Measurements from ENCODE around the gene C11orf91.
"Not testable (repeated sequence)": the region's sequence is repeated elsewhere in the genome, so short reads cannot be mapped to it uniquely, and the experiment has no call there.

Gene C11orf91, protein sequence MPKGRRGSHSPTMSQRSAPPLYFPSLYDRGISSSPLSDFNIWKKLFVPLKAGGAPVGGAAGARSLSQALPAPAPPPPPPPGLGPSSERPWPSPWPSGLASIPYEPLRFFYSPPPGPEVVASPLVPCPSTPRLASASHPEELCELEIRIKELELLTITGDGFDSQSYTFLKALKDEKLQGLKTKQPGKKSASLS

DNA sequence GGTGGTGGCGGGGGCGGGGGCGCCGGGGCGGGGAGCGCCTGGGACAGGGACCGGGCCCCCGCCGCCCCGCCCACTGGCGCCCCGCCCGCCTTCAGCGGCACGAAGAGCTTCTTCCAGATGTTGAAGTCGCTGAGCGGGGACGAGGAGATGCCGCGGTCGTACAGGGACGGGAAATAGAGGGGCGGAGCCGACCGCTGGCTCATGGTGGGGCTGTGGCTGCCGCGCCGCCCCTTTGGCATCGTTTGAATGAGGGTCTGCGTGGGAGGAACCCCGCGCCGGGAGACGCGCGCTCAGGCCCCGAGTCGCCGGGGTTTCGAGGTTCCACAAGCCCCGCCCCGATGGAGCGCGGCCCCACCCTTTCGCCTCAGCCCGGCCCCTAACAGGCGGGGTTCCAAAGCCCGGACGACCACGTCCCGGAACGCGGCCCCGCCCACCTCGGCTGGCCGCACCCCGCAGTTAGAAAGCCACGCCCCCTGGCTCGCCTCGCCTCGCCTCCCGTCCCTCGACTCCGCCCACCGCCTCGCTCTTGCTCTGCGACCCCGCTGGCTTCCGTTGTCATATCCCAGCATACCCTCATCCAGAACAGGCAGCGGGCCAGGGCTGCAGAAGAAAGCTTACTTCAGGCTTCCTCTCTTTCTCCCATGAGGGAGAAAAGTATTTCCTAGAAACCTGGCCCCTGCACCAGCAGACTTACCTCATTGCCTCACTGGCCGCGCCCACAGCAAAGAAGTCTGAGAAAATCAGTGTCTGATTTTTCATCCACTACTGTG lies at the start of gene C11orf91:
C11orf91 (minus strand) TSS at position 325 of the 770 bp plus-strand sequence; CDS start at position 239, 86 bp downstream.
- DNase-seq: peak; percentile 96

DNA sequence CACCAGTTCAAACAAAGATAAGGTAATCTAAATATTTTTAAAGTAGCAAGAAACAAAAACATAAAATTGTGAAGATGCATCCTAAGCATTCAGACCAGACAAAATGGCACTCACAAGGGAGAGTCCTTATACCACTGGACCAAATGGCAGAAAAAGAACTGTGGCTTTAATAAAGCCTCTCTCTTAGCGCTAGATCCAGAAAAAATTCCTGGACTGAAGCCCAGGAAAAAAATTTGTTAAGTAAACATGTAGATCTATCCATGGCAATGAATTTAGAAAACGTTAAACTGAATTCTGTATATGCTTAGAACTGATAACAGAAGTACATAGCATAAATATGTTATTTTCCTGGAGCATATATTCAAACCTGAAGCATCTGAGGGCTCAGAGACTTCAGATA lies 47.4 kb upstream of the C11orf91 start:
- no peak for DNase-seq

DNA sequence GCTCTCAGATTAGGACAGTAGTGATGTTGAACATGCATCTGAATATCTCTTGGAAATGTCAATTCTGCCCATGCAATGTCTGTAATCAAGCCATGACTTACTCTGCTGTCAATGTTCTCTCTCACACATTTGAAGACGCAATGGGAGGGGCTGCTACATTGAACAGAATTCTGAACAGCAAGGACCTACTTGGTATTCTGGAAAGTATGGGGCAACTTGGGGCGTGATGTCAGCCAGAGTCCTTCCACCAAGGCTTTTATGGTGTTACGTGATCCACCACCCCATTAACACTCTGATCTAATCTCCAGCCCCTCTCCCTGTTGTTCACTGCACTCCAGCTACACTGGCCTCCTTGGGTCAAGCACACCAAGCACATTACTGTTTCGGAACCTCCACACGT lies 42.7 kb upstream of the C11orf91 start:
- DNase-seq: no peak

DNA sequence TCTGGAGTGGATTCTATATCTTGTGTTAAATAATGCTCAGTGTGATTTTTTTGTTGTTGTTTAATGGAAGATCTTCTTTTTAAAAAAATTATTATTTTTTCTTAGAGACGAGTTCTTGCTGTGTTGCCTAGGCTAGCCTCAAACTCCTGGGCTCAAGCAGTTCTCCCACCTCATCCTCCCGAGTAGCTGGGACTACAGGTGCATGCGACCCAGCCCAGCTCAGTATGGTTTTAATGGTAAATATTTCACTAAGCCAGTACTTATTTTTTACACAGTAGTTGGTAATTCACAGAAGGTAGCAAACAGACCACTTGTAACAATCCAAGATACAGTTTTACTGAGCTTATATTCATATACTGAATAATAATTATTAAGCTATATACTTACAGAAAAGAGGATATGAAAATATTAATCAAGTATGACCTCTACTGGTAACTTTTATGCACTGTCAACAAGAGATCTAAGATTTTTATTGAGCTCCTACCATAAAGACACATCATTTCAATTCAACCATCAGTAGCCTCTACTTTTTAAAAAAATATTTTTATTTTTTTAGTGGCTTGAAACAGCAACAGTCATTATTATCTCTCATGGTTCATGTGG lies 41.7 kb upstream of the C11orf91 start:
- DNase-seq: no peak

DNA sequence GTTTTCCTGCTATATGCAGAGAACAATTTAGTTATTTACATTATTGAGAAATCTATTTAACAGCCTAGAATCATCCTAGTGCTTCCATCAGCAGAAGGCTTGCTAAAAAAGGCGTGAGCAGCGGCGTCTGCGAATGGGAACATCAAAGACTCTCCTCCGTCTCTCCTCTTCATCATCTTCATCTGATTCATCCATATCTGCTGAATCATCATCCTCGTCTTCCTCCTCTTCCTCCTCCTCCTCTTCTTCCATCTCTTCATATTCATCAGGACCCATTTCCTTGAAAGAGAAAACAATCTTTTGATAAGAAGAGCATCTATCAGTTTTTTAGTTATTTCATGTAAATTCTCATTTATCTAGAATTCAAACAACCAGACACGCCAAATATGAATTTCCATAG lies 41.2 kb upstream of the C11orf91 start:
- DNase-seq: no peak

DNA sequence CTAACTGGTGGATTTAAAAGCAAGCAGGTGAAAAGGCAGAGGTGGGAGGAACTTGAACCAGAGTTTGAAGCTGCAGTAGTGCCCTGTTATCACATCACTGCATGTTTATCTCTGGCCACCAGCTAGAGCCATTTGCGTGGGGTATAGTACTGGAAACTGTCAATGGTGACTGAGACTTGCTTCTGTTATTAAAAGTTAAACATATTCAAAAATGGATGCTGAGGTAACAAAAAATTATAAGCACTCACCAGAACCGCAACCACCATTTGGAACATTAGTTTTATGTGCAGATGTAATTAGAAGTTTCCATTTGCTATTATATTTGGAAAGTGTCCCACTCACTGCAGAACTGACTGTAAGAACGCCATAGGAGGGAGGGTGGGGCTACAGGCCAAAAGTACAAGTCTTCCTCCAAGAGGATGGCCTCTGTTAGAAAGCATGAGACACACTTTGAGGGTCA lies 36.8 kb upstream of the C11orf91 start:
- no peak for DNase-seq

DNA sequence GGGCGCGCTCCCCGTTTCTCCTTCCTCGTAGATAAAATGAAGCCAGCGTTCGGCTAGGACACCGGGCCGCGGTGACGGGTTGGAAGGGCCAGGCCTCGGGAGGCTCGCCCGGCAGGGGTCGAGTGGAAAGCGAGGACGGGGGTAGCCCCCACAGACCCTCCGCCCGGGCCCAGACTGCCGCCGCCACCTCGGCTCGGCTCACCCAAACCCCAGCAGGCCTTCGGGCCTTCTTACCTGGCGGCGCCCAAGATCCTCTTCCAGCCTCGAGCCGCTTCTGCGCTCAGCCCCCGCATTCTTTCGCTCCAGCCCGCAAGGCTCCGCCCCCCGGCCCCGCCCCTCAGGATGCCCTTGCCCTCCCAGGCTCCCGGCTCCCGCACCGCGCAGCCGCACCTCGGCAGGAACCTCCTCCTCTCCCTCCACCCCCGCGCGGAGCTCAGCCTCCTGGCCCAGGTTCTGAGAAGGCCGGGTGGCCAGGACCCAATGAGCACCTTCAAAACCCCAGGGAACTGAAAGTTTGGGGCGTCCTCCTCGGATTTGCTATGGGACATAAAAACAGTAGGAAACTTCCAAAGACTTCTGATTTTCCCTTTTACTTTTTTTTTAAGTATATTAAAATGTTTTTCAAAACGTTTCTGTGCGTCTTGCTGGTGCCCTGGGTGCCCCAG lies 35.7 kb upstream of the C11orf91 start, which contains the start of gene CD59:
CD59 (minus strand) TSS at position 276 of the 665 bp plus-strand sequence. CDS start 13,978 bp downstream, outside the sequence.
- peak; percentile 94 for DNase-seq

DNA sequence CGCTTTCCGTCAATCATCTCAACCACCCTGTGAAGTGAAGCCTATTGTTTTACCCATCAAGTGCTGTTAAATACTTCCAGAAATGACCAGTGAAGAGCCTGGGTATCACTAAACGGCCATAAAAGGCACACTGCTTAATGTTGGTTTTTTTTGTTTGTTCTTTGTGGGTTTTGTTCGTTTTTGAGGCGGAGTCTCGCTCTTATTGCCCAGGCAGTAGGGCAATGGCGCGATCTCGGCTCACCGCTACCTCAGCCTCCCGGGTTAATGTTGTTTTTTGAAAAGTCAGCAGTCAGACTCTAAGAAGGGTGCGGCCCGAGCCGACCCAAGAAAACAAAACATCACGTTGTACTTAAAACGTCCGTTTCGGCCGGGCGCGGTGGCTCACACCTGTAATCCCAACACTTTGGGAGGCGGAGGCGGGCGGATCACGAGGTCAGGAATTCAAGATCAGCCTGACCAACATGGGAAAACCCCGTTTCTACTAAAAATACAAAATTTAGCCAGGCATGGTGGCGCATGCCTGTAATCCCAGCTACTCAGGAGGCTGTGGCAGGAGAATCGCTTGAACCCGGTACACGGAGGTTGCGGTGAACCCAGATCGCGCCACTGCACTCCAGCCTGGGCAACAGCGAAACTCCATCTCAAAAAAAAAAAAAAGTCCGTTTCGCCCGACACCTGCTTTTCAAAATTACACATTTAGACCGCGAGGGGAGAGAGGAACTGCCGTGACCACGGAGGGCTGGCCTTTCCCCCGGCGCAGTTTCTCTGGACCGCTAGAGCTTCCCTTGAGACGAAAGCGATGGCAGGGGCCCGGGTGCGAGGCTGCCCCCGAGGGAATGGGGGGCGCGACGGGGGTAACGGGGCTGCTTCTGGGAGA lies 34.9 kb upstream of the C11orf91 start:
- peak; percentile 56 for DNase-seq

DNA sequence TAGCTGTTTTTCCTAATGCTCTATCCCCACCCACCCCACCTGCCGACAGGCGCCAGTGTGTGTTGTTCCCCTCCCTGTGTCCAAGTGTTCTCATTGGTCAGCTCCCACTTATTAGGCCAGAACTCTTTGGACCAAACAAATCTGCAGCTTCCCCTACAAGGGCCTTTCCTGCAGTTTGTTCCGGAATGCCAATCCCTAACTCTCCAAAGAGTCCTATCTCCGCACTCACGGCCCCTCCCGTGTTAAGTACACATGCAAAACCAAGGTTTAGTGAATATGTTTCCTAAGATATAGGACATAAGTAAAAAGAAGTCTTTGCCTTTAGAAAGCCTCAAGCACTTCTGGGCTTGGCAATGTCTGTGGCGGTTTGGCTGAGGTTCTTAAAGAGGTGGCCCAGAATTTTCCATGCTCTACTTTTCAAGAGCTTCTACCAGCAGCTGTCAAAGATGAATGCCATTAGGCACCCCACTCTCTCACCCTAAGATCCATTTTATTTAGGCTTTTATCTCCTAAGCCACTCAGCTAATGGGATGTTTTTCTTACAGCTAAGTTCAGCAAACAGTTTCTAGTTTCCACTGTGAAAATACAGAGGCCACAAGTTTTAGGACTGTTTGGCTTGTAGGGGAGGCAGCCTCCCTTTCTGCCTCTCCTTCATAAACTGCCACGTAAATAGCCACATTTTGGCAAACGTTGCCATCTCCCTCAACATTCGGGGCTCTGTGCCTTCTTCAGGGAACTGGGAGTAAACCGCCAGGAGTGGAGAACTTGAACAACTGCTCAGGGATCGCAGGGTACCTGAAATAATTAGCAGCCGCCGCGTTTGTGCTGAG lies 34.0 kb upstream of the C11orf91 start:
- DNase-seq: no peak

DNA sequence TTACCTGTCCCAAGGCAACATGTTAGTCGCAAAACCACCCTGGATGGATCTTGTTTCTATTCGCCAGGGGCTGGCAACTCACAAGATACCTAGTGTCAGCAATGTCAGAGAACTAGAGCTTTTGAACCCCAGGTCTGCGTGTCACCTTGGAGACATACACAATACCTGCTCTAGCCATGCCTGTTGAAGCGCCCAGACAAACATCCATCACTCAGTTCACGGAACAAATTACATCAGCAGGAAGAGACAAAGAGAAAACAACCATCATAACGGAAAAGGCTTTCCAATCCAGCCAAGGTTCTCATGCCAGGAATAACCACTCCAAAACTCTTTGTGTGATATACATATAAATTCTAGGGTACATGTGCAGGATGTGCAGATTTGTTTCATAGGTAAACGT lies 33.4 kb upstream of the C11orf91 start:
- DNase-seq: no peak

DNA sequence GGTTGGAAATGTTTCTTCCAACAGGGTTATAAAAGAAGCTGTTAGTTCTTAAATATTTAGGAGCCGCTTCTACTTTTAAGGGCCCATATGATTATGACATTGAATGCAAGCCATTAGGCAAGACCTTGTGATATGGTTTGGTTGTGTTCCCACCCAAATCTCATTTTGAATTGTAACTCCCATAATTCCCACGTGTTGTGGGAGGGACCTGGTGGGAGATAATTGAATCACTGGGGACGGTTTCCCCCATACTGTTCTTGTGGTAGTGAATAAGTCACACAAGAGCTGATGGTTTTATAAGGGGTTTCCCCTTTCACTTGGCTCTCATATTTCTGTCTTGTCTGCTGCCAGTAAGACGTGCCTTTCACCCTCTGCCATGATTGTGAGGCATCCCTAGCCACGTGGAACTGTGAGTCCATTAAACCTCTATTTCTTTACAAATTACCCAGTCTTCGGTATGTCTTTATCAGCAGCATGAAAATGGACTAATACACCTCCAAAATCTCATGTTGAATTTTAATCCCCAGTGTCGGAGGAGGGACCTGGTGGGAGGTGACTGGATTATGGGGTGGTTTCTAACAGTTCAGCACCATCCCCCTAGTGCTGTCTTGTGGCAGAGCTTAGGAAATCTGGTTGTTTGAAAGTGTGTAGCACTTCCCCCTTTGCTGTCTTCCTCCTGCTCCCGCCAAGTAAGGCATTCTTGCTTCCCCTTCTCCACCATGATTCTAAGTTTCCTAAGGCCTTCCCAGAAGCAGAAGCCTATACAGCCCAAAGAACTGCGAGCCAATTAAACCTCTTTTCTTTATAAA lies 31.3 kb upstream of the C11orf91 start:
- DNase-seq: peak; percentile 57

DNA sequence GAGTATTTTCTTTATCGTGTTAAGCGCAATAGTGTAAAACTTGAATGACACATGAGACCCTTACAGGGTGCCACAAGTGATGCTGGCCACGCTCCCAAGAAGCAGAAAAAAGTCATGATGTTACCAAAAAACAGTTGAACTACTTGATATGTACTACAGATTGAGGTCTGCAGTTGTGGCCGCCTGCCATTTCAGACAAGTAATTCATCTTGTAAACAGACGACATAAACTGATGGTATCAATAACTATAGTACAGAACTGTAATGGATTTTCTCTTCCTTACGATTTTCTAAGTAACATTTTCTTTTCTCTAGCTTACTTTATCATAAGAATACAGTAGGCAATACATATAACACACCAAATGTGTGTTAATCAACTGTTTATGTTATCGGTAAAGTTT lies 30.1 kb upstream of the C11orf91 start:
- no peak for DNase-seq

DNA sequence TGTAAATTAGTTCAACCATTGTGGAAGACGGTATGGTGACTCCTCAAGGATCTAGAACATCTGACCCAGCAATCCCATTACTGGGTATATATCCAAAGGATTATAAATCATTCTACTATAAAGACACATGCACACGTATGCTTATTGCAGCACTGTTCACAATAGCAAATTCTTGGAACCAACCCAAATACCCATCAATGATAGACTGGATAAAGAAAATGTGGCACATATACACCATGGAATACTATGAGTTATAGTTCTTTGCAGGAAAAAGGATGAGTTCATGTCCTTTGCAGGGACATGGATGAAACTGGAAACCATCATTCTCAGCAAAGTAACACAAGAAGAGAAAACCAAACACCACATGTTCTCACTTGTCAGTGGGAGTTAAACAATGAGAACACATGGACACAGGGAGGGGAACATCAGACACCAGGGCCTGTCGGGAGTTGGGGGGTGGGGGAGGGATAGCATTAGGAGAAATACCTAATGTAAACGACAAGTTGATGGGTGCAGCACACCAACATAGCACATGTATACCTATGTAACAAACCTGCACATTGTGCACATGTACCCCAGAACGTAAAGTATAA lies 28.5 kb upstream of the C11orf91 start:
- DNase-seq: not testable (repeated sequence)

DNA sequence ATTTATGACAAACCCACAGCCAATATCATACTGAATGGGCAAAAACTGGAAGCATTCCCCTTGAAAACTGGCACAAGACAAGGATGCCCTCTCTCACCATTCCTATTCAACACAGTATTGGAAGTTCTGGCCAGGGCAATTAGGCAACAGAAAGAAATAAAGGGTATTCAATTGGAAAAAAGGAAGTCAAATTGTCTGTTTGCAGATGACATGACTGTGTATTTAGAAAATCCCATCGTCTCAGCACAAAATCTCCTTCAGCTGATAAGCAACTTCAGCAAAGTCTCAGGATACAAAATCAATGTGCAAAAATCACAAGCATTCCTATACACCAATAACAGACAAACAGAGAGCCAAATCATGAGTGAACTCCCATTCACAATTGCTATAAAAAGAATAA lies 26.9 kb upstream of the C11orf91 start:
- DNase-seq: not testable (repeated sequence)

DNA sequence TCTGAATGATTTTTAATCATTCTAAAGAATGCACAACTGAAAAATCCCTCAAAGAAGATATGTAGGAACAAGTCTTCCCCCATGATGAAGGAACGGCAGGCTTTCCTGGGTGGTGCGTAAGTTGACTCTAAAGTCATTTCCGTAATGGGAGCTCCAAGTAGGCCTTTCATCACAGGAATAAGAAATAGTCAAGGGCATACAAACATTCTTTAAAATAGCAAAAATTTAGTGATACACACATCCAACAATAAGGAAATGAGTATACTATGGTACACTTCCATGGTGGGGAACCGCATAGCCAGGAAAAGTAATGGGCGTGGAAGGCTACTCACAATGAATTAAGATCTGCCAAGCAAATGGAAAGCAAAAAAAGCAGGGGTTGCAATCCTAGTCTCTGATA lies 24.9 kb upstream of the C11orf91 start:
- no peak for DNase-seq

DNA sequence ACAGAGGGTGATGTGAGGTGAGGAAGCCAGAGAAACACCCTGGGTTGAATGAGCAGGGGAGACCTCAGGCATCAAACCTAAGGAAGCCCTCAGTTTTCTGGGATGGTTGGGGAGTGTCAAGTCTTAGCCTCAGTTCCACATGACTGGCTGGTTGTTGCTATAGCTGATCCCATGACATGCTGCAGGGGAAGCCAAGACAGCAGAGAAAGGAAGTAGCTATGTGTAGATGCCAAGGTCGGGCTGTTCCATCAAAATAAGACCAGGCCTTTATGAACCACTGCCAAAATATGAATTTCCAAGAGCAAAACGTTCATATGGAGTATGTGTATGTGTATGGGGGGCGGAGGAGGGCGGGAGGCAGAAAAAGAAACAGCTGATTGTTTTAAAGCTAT lies 24.0 kb upstream of the C11orf91 start:
- no peak for DNase-seq

DNA sequence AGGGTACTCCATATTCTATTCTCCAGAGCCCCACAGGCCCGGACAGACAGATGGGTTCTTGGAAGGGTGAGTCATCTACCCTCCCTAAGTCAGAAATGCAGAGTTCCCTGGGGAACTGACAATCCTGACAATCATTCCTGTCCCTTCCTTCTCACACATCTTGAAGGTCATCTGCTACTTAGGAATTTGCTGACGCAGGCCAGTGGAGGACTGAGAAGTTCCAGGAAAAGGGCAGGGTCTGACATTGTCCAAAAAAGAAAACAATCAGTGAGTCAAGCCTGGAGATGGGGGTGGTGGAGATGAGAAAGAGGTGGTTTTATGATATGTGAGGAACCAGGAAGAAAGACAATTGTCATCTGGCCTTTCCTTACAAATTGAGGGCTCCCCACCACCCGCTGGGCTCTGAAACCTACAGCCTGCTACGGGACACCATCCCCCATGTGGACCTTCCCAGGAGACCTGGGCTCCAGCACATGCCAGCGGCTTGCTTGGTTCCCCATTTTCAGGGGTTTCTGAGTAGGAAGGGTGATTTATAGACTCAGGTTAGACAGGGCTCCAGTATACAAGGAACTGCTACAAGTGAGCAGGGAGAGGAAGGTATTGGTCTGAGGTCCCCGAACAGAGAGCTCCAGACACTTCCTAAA lies 22.7 kb upstream of the C11orf91 start:
- DNase-seq: peak; percentile 21

DNA sequence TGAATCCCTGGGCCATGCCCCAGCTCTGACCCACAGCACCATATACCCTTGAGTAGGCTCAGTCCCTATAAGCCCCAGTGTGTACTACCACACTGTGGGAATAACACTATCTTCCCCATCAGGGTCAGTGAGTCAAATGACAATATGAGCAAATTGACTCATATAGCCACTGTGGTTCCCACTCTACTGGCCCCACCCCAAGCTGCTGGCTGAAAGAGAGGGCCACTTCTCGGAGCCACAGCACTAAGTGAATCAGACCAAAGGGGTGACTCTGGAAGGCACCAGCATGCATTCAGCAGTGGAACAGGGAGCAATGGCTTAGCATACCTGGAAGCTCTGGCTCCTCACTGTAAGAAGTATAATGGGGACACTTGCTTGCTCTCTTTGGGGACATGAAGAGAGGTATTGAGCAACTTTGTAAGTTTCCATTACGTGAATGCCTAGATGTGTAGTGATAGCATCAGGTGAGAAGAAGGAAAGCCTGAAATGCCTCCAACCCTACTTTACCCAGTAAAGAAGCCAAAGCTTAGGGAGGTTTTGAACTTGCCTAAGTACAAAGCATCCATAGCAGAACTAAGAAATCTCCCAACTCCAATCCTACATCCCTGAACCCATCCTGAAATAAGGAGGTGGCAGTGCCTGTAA lies 22.1 kb upstream of the C11orf91 start:
- peak; percentile 80 for DNase-seq

DNA sequence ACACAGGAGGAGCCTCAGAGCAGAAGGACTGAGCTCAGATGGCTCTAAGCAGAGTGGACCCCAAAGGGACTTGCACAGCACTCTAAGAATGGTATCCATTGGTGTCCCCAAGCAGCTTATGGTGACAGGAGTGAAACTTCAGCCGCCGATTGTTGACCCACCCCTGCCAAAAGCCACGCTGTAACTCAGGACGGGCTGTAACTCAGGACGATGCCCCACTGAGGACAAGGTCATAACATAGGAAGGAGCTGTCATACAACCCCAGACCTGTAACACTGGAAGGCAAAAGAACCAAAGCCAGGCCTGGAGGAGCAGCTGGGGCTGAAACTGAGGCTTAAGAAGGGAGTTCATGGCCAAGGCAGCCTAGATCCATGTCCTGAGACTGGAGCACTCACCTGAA lies 21.4 kb upstream of the C11orf91 start:
- no peak for DNase-seq

Measured in activated CD4-positive, alpha-beta T cell treated with anti-CD3 and anti-CD28 coated beads for 48 hours (primary cell).